HEK293 (cell line): Measurements from ENCODE around the gene KRT20.

Experiments used
- CTCF ChIA-PET: fragments of 350-600 bp; formaldehyde crosslinking; extraction: SDS; loops from one replicate; lab custom pipeline; 2021; ENCODE audit warnings: antibody characterized with exemption; lab: Yijun Ruan, JAX
- POLR2A ChIA-PET: fragments of 300-600 bp; formaldehyde crosslinking; extraction: SDS; loops from one replicate; lab custom pipeline; 2020; ENCODE audit warnings: antibody characterized with exemption, inconsistent platforms; lab: Yijun Ruan, JAX
- H3K27ac ChIP-seq: fragments of 200-500 bp; sonication (Bioruptor generic); 2 replicates; pipeline ENCODE4 v1.5.1; 2014; ENCODE audit warnings: low read depth, low read length, control low read depth, inconsistent platforms; ENCODE audit errors: extremely low read depth
- H3K36me3 ChIP-seq, 2 experiments: fragments of 200-500 bp in 1 of 2; sonication (Bioruptor generic) in 1 of 2; 1 replicate in 1 of 2; 2 replicates in 1 of 2; pipeline ENCODE4 v1.5.1; 2014 to 2017; ENCODE audit warnings: inconsistent platforms in 2 of 2, low read length in 2 of 2; ENCODE audit not compliant: control insufficient read depth in 2 of 2, insufficient read depth in 1 of 2
- H3K4me1 ChIP-seq: fragments of 200-500 bp; sonication (Bioruptor generic); 2 replicates; pipeline ENCODE4 v1.5.1; 2014; ENCODE audit warnings: mild to moderate bottlenecking, low read length, inconsistent platforms; ENCODE audit not compliant: control insufficient read depth, insufficient read depth
- H3K4me3 ChIP-seq: 2 replicates; pipeline ENCODE4 v1.5.1; 2011; ENCODE audit warnings: low read depth, mild to moderate bottlenecking, control low read depth, low read length, moderate library complexity
- H3K9me3 ChIP-seq: fragments of 200-500 bp; sonication (Bioruptor generic); 2 replicates; pipeline ENCODE4 v1.5.1; 2014; ENCODE audit warnings: low read depth, low read length, inconsistent platforms; ENCODE audit not compliant: control insufficient read depth, insufficient read depth
- REPIN1 ChIP-seq: fragments of 450-650 bp; formaldehyde crosslinking; IDR thresholded peaks from 2 replicates; pipeline ENCODE4 v1.5.1; 2017; ENCODE audit warnings: missing biosample characterization, missing genetic modification characterization, low read depth
- ZBTB20 ChIP-seq: fragments of 450-650 bp; formaldehyde crosslinking; IDR thresholded peaks from 2 replicates; pipeline ENCODE4 v1.5.1; 2016; ENCODE audit warnings: missing biosample characterization, missing genetic modification characterization
- ZNF140 ChIP-seq: fragments of 450-650 bp; formaldehyde crosslinking; IDR thresholded peaks from 2 replicates; pipeline ENCODE4 v1.5.1; 2016; ENCODE audit warnings: missing biosample characterization, missing genetic modification characterization
- ZNF174 ChIP-seq: fragments of 450-650 bp; formaldehyde crosslinking; IDR thresholded peaks from 2 replicates; pipeline ENCODE4 v1.5.0; 2017; ENCODE audit warnings: missing biosample characterization, mild to moderate bottlenecking, missing genetic modification characterization
- ZNF202 ChIP-seq: fragments of 450-650 bp; formaldehyde crosslinking; IDR thresholded peaks from 2 replicates; pipeline ENCODE4 v1.5.1; 2016; ENCODE audit warnings: missing biosample characterization, missing genetic modification characterization, borderline replicate concordance
- ZNF221 ChIP-seq: fragments of 450-650 bp; formaldehyde crosslinking; IDR thresholded peaks from 2 replicates; pipeline ENCODE4 v1.5.1; 2017; ENCODE audit warnings: missing biosample characterization, missing genetic modification characterization, borderline replicate concordance
- ZNF23 ChIP-seq: fragments of 450-650 bp; formaldehyde crosslinking; IDR thresholded peaks from 2 replicates; pipeline ENCODE4 v1.5.1; 2016; ENCODE audit warnings: missing biosample characterization, missing genetic modification characterization, borderline replicate concordance
- ZNF335 ChIP-seq: fragments of 450-650 bp; formaldehyde crosslinking; conservative IDR thresholded peaks from 2 replicates; pipeline ENCODE4 v1.5.1; 2016; ENCODE audit warnings: missing biosample characterization, missing genetic modification characterization
- ZNF354C ChIP-seq: fragments of 450-650 bp; formaldehyde crosslinking; IDR thresholded peaks from 2 replicates; pipeline ENCODE4 v1.5.1; 2016; ENCODE audit warnings: missing biosample characterization, missing genetic modification characterization, low read depth, borderline replicate concordance
- ZNF404 ChIP-seq: fragments of 450-650 bp; formaldehyde crosslinking; IDR thresholded peaks from 2 replicates; pipeline ENCODE4 v1.5.1; 2017; ENCODE audit warnings: missing biosample characterization, missing genetic modification characterization
- ZNF433 ChIP-seq: fragments of 450-650 bp; formaldehyde crosslinking; IDR thresholded peaks from 2 replicates; pipeline ENCODE4 v1.5.1; 2016; ENCODE audit warnings: missing biosample characterization, missing genetic modification characterization, low read depth
- ZNF510 ChIP-seq: fragments of 450-650 bp; formaldehyde crosslinking; IDR thresholded peaks from 2 replicates; pipeline ENCODE4 v1.5.1; 2018; ENCODE audit warnings: mild to moderate bottlenecking, missing genetic modification characterization, missing biosample characterization; ENCODE audit not compliant: insufficient replicate concordance
- ZNF747 ChIP-seq: fragments of 450-650 bp; formaldehyde crosslinking; IDR thresholded peaks from 2 replicates; pipeline ENCODE4 v1.5.1; 2016; ENCODE audit warnings: missing biosample characterization, missing genetic modification characterization
- ZNF792 ChIP-seq: fragments of 450-650 bp; formaldehyde crosslinking; IDR thresholded peaks from 2 replicates; pipeline ENCODE4 v1.5.1; 2016; ENCODE audit warnings: missing biosample characterization, missing genetic modification characterization
- ZSCAN16 ChIP-seq: fragments of 450-650 bp; formaldehyde crosslinking; IDR thresholded peaks from 2 replicates; pipeline ENCODE4 v1.5.1; 2016; ENCODE audit warnings: missing biosample characterization, missing genetic modification characterization
- TF ChIP-seq, protein P1 (sequence below): fragments of 450-650 bp; formaldehyde crosslinking; IDR thresholded peaks from 2 replicates; pipeline ENCODE4 v1.5.1; 2016; ENCODE audit warnings: missing biosample characterization, missing genetic modification characterization
- TF ChIP-seq, protein P2 (sequence below): IDR thresholded peaks from 2 replicates; pipeline ENCODE4 v1.6.1; 2011; ENCODE audit warnings: mild to moderate bottlenecking, low read depth, low read length, borderline replicate concordance
- TF ChIP-seq, protein P3 (sequence below): fragments of 450-650 bp; formaldehyde crosslinking; IDR thresholded peaks from 2 replicates; pipeline ENCODE4 v1.5.1; 2016; ENCODE audit warnings: missing biosample characterization, missing genetic modification characterization
- TF ChIP-seq, protein P4 (sequence below): fragments of 450-650 bp; formaldehyde crosslinking; IDR thresholded peaks from 2 replicates; pipeline ENCODE4 v1.5.1; 2016; ENCODE audit warnings: missing biosample characterization, missing genetic modification characterization
- TF ChIP-seq, protein P5 (sequence below): fragments of 450-650 bp; formaldehyde crosslinking; IDR thresholded peaks from 2 replicates; pipeline ENCODE4 v1.5.1; 2016; ENCODE audit warnings: missing biosample characterization, missing genetic modification characterization
- TF ChIP-seq, protein P6 (sequence below): fragments of 450-650 bp; formaldehyde crosslinking; conservative IDR thresholded peaks from 2 replicates; pipeline ENCODE4 v1.5.1; 2016; ENCODE audit warnings: low read depth, missing biosample characterization, missing genetic modification characterization

The KRT20 gene

DNA sequence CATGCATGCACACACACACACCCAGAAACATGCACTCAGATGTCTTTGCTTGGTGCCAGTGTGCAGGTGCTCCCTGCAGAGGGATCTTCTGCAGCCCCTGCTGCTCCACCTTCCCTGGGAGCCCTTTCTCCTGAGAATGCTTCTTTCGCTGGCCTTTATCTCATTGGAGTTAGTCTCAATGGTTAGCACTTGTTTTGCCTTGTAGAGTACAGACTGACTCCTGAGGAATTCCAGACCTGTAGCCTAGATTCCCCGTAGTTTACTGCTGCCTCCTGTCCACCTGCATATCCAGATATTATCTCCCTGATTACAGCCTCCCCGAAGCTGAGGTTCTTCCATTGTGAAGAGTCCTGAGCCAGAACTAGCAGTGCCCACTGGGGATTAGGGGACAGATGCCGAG lies 14.9 kb downstream of the KRT20 start:
- ChIA-PET POLR2A (no interaction called here), CTCF (interaction anchor here (0.6 to 1.8 kb wide), 4 partner anchors 15 to 796 kb away, joined by 3 to 6 read pairs (median 4); partner anchors contain the start of gene KRT20)
- no peaks in the 10 kb centered on the region for H3K9me3 ChIP-seq
- no peaks in the 10 kb centered on the region for H3K36me3 ChIP-seq
- H3K4me3 ChIP-seq = no peak overlapping the region
- TF ChIP-seq ZNF335 = no peak
- TF ChIP-seq, protein P1, sequence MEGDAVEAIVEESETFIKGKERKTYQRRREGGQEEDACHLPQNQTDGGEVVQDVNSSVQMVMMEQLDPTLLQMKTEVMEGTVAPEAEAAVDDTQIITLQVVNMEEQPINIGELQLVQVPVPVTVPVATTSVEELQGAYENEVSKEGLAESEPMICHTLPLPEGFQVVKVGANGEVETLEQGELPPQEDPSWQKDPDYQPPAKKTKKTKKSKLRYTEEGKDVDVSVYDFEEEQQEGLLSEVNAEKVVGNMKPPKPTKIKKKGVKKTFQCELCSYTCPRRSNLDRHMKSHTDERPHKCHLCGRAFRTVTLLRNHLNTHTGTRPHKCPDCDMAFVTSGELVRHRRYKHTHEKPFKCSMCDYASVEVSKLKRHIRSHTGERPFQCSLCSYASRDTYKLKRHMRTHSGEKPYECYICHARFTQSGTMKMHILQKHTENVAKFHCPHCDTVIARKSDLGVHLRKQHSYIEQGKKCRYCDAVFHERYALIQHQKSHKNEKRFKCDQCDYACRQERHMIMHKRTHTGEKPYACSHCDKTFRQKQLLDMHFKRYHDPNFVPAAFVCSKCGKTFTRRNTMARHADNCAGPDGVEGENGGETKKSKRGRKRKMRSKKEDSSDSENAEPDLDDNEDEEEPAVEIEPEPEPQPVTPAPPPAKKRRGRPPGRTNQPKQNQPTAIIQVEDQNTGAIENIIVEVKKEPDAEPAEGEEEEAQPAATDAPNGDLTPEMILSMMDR (tag by site-specific recombination) = no peak
- TF ChIP-seq ZNF354C (tag by site-specific recombination) = no peak
- TF ChIP-seq ZNF23 = no peak
- TF ChIP-seq ZBTB20 (tag by site-specific recombination) = no peak
- TF ChIP-seq, all 188 proteins: peak for 0
- H3K4me1 ChIP-seq = no peaks in the 10 kb centered on the region
- no peak overlapping the region for H3K27ac ChIP-seq

DNA sequence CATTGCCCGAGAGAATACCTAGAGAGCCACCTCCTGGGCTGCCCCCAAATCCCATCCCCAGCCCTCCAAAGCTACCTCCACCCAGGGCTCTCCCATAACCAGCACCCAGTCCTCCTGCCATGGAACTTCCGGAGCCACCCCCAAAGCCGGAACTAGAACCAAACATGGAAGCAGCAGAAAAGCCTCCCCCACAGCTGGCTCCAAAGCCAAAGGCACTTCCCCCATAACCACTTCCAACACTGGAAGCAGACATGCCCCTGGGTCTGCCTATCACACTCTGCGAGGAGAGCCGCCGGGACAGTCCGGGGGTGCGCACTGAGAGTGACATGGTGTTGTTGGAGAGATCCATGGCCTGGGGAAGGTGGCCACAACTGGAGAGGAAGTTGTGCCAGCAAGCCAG lies 18.2 kb downstream of the KRT20 start, which contains the start of gene KRT12:
Gene KRT12 (minus strand): TSS at position 386 of the 400 bp plus-strand sequence. CDS start 37 bp downstream, at position 349.
- CTCF ChIA-PET = interaction anchor here (0.6 to 2.3 kb wide), 5 partner anchors 9 to 795 kb away, joined by 3 to 21 read pairs (median 3); no protein-coding TSS in a partner anchor
- no peak within 1 kb of the TSS for H3K27ac ChIP-seq
- POLR2A ChIA-PET = interaction anchor here (0.8 kb wide), 1 partner anchor 821 kb away, joined by 4 read pairs; no protein-coding TSS in a partner anchor
- TF ChIP-seq REPIN1 (tag by site-specific recombination) (no peak), ZNF404 (tag by site-specific recombination) (no peak), ZNF433 (no peak), ZNF174 (tag by site-specific recombination) (no peak), ZNF792 (no peak), ZNF747 (no peak), ZNF221 (tag by site-specific recombination) (no peak), ZNF140 (no peak), ZNF510 (tag by site-specific recombination) (no peak), ZSCAN16 (tag by site-specific recombination) (no peak), ZNF202 (tag by site-specific recombination) (no peak)
- TF ChIP-seq, protein P2, sequence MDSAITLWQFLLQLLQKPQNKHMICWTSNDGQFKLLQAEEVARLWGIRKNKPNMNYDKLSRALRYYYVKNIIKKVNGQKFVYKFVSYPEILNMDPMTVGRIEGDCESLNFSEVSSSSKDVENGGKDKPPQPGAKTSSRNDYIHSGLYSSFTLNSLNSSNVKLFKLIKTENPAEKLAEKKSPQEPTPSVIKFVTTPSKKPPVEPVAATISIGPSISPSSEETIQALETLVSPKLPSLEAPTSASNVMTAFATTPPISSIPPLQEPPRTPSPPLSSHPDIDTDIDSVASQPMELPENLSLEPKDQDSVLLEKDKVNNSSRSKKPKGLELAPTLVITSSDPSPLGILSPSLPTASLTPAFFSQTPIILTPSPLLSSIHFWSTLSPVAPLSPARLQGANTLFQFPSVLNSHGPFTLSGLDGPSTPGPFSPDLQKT = no peak
- TF ChIP-seq, protein P3, sequence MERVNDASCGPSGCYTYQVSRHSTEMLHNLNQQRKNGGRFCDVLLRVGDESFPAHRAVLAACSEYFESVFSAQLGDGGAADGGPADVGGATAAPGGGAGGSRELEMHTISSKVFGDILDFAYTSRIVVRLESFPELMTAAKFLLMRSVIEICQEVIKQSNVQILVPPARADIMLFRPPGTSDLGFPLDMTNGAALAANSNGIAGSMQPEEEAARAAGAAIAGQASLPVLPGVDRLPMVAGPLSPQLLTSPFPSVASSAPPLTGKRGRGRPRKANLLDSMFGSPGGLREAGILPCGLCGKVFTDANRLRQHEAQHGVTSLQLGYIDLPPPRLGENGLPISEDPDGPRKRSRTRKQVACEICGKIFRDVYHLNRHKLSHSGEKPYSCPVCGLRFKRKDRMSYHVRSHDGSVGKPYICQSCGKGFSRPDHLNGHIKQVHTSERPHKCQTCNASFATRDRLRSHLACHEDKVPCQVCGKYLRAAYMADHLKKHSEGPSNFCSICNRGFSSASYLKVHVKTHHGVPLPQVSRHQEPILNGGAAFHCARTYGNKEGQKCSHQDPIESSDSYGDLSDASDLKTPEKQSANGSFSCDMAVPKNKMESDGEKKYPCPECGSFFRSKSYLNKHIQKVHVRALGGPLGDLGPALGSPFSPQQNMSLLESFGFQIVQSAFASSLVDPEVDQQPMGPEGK (tag by site-specific recombination) = no peak
- TF ChIP-seq, protein P4, sequence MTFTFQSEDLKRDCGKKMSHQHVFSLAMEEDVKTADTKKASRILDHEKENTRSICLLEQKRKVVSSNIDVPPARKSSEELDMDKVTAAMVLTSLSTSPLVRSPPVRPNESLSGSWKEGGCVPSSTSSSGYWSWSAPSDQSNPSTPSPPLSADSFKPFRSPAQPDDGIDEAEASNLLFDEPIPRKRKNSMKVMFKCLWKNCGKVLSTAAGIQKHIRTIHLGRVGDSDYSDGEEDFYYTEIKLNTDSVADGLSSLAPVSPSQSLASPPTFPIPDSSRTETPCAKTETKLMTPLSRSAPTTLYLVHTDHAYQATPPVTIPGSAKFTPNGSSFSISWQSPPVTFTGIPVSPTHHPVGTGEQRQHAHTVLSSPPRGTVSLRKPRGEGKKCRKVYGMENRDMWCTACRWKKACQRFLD (tag by site-specific recombination) = no peak
- TF ChIP-seq, protein P5, sequence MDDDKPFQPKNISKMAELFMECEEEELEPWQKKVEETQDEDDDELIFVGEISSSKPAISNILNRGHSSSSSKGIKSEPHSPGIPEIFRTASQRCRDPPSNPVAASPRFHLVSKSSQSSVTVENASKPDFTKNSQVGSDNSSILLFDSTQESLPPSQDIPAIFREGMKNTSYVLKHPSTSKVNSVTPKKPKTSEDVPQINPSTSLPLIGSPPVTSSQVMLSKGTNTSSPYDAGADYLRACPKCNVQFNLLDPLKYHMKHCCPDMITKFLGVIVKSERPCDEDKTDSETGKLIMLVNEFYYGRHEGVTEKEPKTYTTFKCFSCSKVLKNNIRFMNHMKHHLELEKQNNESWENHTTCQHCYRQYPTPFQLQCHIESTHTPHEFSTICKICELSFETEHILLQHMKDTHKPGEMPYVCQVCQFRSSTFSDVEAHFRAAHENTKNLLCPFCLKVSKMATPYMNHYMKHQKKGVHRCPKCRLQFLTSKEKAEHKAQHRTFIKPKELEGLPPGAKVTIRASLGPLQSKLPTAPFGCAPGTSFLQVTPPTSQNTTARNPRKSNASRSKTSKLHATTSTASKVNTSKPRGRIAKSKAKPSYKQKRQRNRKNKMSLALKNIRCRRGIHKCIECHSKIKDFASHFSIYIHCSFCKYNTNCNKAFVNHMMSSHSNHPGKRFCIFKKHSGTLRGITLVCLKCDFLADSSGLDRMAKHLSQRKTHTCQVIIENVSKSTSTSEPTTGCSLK (tag by site-specific recombination) = no peak
- TF ChIP-seq, protein P6, sequence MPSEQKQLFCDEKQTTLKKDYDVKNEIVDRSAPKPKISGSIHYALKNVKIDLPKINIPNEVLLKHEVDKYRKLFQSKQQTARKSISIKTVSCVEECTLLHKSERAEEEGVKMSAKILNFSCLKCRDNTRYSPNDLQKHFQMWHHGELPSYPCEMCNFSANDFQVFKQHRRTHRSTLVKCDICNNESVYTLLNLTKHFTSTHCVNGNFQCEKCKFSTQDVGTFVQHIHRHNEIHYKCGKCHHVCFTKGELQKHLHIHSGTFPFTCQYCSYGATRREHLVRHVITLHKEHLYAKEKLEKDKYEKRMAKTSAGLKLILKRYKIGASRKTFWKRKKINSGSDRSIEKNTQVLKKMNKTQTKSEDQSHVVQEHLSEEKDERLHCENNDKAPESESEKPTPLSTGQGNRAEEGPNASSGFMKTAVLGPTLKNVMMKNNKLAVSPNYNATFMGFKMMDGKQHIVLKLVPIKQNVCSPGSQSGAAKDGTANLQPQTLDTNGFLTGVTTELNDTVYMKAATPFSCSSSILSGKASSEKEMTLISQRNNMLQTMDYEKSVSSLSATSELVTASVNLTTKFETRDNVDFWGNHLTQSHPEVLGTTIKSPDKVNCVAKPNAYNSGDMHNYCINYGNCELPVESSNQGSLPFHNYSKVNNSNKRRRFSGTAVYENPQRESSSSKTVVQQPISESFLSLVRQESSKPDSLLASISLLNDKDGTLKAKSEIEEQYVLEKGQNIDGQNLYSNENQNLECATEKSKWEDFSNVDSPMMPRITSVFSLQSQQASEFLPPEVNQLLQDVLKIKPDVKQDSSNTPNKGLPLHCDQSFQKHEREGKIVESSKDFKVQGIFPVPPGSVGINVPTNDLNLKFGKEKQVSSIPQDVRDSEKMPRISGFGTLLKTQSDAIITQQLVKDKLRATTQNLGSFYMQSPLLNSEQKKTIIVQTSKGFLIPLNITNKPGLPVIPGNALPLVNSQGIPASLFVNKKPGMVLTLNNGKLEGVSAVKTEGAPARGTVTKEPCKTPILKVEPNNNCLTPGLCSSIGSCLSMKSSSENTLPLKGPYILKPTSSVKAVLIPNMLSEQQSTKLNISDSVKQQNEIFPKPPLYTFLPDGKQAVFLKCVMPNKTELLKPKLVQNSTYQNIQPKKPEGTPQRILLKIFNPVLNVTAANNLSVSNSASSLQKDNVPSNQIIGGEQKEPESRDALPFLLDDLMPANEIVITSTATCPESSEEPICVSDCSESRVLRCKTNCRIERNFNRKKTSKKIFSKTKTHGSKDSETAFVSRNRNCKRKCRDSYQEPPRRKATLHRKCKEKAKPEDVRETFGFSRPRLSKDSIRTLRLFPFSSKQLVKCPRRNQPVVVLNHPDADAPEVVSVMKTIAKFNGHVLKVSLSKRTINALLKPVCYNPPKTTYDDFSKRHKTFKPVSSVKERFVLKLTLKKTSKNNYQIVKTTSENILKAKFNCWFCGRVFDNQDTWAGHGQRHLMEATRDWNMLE (tag by site-specific recombination) = no peak

More for the DNA sequence above, 18.2 kb downstream of the KRT20 start, which contains the start of gene KRT12:
- no peaks in the 10 kb centered on the region for H3K4me1 ChIP-seq
- no peaks in the 10 kb centered on the region for H3K9me3 ChIP-seq
- H3K36me3 ChIP-seq = no peaks in the 10 kb centered on the region
- no peak within 1 kb of the TSS for H3K4me3 ChIP-seq
